Adrenal gland (tissue), 5 donors: ENCODE measurements around the gene PPIL6.

ENCODE experiments used
- POLR2A ChIP-seq, 2 donors: fragments of 450-650 bp; IDR thresholded peaks; one replicate each; pipeline ENCODE4 v1.6.1; 2017; ENCODE audit warnings: antibody characterized with exemption in 2 of 2, mild to moderate bottlenecking in 2 of 2, moderate library complexity in 1 of 2
- TF ChIP-seq, protein P1 (sequence below), 6 experiments: fragments of 450-650 bp in 4 of 6; fragments of 200-600 bp in 2 of 6; sonication (generic) in 1 of 6; IDR thresholded peaks; 1 replicate in 5 of 6; 2 replicates in 1 of 6; pipeline versions ENCODE4 v1.5.1 to v1.8.0; 2016 to 2021; ENCODE audit warnings: antibody characterized with exemption in 6 of 6, mild to moderate bottlenecking in 2 of 6, moderate library complexity in 1 of 6
- donor health status: DM: no; HTN: no; CAD: no.

GRCh38 chr6:109406196-109406595, 34.2 kb downstream of the PPIL6 start:
- TF ChIP-seq, protein P1, sequence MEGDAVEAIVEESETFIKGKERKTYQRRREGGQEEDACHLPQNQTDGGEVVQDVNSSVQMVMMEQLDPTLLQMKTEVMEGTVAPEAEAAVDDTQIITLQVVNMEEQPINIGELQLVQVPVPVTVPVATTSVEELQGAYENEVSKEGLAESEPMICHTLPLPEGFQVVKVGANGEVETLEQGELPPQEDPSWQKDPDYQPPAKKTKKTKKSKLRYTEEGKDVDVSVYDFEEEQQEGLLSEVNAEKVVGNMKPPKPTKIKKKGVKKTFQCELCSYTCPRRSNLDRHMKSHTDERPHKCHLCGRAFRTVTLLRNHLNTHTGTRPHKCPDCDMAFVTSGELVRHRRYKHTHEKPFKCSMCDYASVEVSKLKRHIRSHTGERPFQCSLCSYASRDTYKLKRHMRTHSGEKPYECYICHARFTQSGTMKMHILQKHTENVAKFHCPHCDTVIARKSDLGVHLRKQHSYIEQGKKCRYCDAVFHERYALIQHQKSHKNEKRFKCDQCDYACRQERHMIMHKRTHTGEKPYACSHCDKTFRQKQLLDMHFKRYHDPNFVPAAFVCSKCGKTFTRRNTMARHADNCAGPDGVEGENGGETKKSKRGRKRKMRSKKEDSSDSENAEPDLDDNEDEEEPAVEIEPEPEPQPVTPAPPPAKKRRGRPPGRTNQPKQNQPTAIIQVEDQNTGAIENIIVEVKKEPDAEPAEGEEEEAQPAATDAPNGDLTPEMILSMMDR (IDR thresholded peaks at IDR 0.05), result no peak
- no peak for TF ChIP-seq POLR2A (IDR thresholded peaks at IDR 0.05)
